Prostate gland (tissue), 2 donors: Measurements from ENCODE around the gene ZNF217.
"Not testable (repeated sequence)": the region's sequence is repeated elsewhere in the genome, so short reads cannot be mapped to it uniquely, and the experiment has no call there.

ENCODE experiments used
- POLR2A ChIP-seq: fragments of 450-650 bp; IDR thresholded peaks from one replicate; pipeline ENCODE4 v1.6.1; 2016; ENCODE audit warnings: antibody characterized with exemption, mild to moderate bottlenecking
- TF ChIP-seq, protein P1 (sequence below), 4 experiments: fragments of 200-600 bp in 2 of 4; fragments of 450-650 bp in 2 of 4; sonication (generic) in 2 of 4; IDR thresholded peaks; 1 replicate in 3 of 4; 2 replicates in 1 of 4; pipeline ENCODE4 v1.5.1; 2016 to 2019; ENCODE audit warnings: antibody characterized with exemption in 4 of 4, mild to moderate bottlenecking in 2 of 4, moderate library complexity in 2 of 4

DNA sequence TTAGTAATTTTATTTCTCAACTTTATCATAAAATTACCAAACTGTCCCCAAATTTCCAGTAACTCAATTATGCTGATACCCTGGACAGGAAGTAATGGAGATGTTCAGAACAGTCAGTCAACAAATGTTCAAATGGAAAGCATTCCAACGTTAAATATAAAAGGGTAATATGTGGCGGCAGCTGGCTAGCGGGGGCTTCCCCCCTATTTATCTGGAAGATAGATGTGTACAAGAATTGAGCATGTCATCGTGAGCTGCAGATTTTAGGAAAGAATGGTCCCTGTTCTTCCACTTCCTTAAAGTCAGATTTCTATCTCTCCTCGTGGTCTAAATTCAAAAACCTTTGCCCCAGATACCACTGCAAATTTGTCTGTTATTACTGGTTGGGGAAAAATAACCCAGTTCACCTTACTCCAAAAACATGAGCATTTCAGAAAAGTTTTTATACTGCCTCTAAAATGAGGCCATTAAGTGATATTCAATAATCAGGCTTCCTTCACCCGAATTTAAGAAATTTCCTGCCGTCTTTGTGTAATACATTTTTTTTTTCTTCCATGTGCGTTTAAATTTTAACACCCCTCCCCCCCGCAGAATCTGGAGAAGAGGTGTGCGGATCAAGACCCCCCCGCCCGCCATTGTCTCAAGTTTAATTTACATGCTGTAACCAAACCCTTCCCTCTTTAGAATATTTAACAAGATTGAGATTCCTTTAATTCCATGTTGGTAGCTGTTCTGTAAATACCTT, 4.1 kb downstream of the ZNF217 start:
- TF ChIP-seq, protein P1, sequence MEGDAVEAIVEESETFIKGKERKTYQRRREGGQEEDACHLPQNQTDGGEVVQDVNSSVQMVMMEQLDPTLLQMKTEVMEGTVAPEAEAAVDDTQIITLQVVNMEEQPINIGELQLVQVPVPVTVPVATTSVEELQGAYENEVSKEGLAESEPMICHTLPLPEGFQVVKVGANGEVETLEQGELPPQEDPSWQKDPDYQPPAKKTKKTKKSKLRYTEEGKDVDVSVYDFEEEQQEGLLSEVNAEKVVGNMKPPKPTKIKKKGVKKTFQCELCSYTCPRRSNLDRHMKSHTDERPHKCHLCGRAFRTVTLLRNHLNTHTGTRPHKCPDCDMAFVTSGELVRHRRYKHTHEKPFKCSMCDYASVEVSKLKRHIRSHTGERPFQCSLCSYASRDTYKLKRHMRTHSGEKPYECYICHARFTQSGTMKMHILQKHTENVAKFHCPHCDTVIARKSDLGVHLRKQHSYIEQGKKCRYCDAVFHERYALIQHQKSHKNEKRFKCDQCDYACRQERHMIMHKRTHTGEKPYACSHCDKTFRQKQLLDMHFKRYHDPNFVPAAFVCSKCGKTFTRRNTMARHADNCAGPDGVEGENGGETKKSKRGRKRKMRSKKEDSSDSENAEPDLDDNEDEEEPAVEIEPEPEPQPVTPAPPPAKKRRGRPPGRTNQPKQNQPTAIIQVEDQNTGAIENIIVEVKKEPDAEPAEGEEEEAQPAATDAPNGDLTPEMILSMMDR (IDR thresholded peaks at IDR 0.05), result not testable (repeated sequence)
- TF ChIP-seq POLR2A, result not testable (repeated sequence)
